NT2/D1 (cell line): ENCODE data around the gene PLEKHD1.
"Not testable (repeated sequence)": the region's sequence is repeated elsewhere in the genome, so short reads cannot be mapped to it uniquely, and the experiment has no call there.

Experiments
- DNase-seq: peaks from one replicate; pipeline ENCODE4 v3.0.0-alpha.2; 2011; ENCODE audit warnings: low read depth, low spot score
- H3K27me3 ChIP-seq: 2 replicates; pipeline ENCODE4 v1.6.0; 2011; ENCODE audit warnings: mild to moderate bottlenecking; ENCODE audit not compliant: insufficient read length, insufficient read depth
- H3K36me3 ChIP-seq: 2 replicates; pipeline ENCODE4 v1.6.1; 2011; ENCODE audit warnings: mild to moderate bottlenecking, low read length, mixed read lengths; ENCODE audit not compliant: insufficient read depth, insufficient read length
- H3K4me1 ChIP-seq: 2 replicates; pipeline ENCODE4 v1.5.1; 2011; ENCODE audit not compliant: insufficient read depth, insufficient read length
- H3K4me3 ChIP-seq: 2 replicates; pipeline ENCODE4 v1.5.1; 2011; ENCODE audit warnings: low read depth; ENCODE audit not compliant: insufficient read length
- H3K9ac ChIP-seq: 2 replicates; pipeline ENCODE4 v1.6.0; 2011; ENCODE audit warnings: low read depth; ENCODE audit not compliant: insufficient read length
- H3K9me3 ChIP-seq: 2 replicates; pipeline ENCODE4 v1.5.1; 2011; ENCODE audit warnings: mild to moderate bottlenecking, low read length; ENCODE audit not compliant: insufficient read depth
- SUZ12 ChIP-seq: IDR thresholded peaks from 2 replicates; pipeline ENCODE4 v1.6.1; 2011; ENCODE audit not compliant: insufficient read length, insufficient read depth; ENCODE audit errors: extremely low read depth
- YY1 ChIP-seq: IDR thresholded peaks from 2 replicates; pipeline ENCODE4 v1.6.1; 2011; ENCODE audit not compliant: insufficient read length, insufficient read depth
- ZNF274 ChIP-seq: IDR thresholded peaks from 2 replicates; pipeline ENCODE4 v1.6.1; 2011; ENCODE audit warnings: mild to moderate bottlenecking, low read depth, low read length

Gene PLEKHD1

DNA sequence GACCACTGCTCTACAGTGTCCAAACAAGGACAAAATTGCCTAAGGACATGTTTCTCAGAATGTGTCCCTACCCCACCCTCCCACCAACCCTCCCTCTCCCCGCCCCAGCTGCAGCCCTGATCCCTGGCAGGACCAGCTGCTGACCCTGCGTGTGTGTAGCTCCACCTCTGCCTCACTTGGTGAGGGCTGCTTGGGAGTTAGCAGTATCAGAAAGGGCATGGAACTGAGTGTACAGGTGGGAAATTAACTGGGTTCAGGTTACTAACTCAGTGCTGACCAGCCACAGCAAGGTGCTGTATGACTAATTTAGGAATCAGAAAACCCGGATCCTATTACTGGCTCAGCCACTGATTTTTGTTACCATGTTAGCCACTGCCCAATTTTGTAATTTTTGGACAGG is 11.3 kb upstream of the PLEKHD1 start:
- TF ChIP-seq YY1 (no peak), ZNF274 (no peak), SUZ12 (no peak)
- no peak for DNase-seq

DNA sequence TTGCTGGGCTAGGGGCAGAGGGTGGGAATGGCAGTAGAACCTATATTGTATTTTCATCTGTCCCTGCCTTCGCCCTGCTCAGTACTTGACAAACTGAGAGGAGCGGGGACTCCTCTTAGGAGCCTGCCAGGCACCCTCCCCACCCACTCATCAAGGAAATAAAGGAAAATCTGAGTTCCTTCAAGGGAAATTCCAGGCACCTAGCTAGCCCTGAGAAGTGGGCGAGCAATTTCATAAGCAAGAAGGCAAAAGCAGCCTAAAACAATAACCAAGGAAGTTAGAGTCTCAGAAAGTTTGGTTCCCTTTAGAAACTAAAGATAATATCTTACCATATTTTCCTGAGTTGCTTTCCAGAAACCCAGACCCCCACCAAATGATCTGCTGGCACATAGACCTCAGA is 10.6 kb upstream of the PLEKHD1 start:
- H3K4me3 ChIP-seq, result no peak overlapping the region
- no peaks in the 10 kb centered on the region for H3K36me3 ChIP-seq
- H3K9me3 ChIP-seq, result peaks cover 7% of the 10 kb centered on the region; the same call in 1 of the 2 replicates
- H3K4me1 ChIP-seq, result no peaks in the 10 kb centered on the region
- TF ChIP-seq ZNF274 (no peak), SUZ12 (no peak), YY1 (no peak)
- no peak for DNase-seq
- H3K9ac ChIP-seq, result no peak overlapping the region
- no peaks in the 10 kb centered on the region for H3K27me3 ChIP-seq

More for the DNA sequence above, 11.3 kb upstream of the PLEKHD1 start:
- no peaks in the 10 kb centered on the region for H3K27me3 ChIP-seq
- no peak overlapping the region for H3K4me3 ChIP-seq
- peaks cover 7% of the 10 kb centered on the region; the same call in 1 of the 2 replicates for H3K9me3 ChIP-seq
- no peaks in the 10 kb centered on the region for H3K36me3 ChIP-seq
- H3K9ac ChIP-seq, result no peak overlapping the region
- H3K4me1 ChIP-seq, result no peaks in the 10 kb centered on the region

DNA sequence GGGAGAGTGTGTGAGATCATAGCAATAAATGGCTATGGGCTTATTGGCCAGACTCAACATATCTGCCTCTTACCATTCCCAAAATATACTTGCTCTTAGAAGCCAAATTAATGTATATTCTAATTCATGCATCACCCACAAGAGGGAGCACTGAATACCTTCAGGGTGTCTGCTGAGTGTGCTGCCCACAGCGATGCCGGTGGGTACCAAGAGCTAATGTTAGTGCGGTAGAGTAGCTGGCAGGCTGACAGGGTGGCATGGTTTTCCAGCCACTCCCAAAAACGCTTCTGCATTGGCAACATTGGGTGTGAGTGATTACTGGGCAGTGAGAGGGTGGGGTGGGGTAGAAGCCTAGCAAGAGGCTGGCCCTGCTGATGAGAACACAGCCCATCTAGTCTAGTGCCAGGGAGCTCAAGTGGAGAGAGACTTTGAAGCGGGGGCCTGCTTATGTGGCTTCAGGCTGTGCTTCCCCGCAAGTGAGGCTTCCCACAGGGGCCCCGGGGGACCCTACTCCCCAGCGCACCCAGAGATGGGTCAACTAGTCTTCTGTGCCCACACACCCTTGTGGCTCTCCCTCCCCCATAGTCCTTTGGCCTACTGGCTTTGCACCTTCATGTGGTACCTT is 9.2 kb upstream of the PLEKHD1 start:
- H3K4me3 ChIP-seq, result no peak overlapping the region
- DNase-seq, result no peak
- TF ChIP-seq ZNF274 (no peak), YY1 (no peak), SUZ12 (no peak)
- H3K9me3 ChIP-seq, result peaks cover 7% of the 10 kb centered on the region; the same call in 1 of the 2 replicates
- H3K4me1 ChIP-seq, result no peaks in the 10 kb centered on the region
- no peak overlapping the region for H3K9ac ChIP-seq
- no peaks in the 10 kb centered on the region for H3K27me3 ChIP-seq
- no peaks in the 10 kb centered on the region for H3K36me3 ChIP-seq

DNA sequence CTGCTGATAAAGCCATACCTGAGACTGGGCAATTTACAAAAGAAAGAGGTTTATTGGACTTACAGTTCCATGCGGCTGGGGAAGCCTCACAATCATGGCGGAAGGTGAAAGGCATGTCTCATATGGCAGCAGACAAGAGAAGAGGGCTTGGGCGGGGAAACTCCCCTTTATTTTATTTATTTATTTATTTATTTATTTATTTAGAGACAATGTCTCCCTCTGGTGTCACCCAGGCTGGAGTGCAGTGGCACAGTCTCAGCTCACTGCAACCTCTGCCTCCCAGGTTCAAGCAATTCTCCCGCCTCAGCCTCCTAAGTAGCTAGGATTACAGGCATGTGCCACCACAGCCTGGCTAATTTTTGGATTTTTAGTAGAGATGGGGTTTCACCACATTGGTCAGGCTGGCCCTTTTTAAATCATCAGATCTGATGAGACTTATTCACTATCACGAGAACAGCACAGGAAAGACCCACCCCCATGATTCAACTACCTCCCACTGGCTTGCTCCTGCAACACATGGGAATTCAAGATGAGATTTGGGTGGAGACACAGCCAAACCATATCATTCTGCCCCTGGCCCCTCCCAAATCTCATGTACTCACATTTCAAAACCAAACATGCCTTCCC is 7.6 kb upstream of the PLEKHD1 start:
- not testable (repeated sequence) for H3K9ac ChIP-seq, H3K4me1 ChIP-seq, H3K27me3 ChIP-seq, DNase-seq, H3K4me3 ChIP-seq, H3K36me3 ChIP-seq, H3K9me3 ChIP-seq

DNA sequence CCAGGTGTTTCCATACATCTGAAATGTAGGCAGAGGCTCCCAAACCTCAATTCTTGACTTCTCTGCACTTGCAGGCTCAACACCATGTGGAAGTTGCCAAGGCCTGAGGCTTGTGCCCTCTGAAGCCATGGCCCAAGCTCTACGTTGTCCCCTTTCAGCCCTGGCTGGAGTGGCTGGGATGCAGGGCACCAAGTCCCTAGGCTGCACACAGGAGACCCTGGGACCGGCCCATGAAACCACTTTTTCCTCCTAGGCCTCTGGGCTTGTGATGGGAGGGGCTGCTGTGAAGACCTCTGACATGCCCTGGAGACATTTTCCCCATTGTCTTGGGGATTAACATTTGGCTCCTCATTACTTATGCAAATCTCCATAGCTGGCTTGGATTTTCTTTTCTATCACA is 6.5 kb upstream of the PLEKHD1 start:
- H3K9me3 ChIP-seq, DNase-seq, H3K4me1 ChIP-seq, H3K36me3 ChIP-seq, H3K9ac ChIP-seq, H3K4me3 ChIP-seq: not testable (repeated sequence)
- peaks cover 18% of the 10 kb centered on the region for H3K27me3 ChIP-seq

DNA sequence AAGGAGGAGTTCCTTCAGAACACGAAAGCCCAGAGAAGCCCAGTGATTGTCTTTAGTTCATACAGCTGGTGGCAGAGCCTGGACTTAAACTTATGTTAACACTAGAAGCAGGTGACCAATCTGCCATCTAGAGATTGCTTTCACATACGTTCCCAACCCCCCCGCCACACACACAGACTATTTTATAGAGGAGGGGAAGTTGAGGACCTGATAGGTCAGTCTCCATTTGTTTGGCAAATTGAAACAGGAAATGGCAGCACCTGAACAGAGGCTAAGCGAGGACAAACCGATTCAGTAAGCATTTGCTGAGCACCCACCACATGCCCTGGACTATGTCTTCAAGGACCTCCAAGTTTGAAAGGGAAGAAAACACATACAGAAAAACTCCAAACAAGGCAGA is 4.8 kb upstream of the PLEKHD1 start:
- Histone ChIP-seq H3K36me3 (no peaks in the 10 kb centered on the region), H3K27me3 (peaks cover 34% of the 10 kb centered on the region), H3K9me3 (peaks cover 7% of the 10 kb centered on the region; the same call in 1 of the 2 replicates), H3K9ac (no peak overlapping the region), H3K4me3 (no peak overlapping the region), H3K4me1 (peaks cover 5% of the 10 kb centered on the region)
- DNase-seq, result no peak
- TF ChIP-seq ZNF274, result no peak
- no peak for TF ChIP-seq YY1
- TF ChIP-seq SUZ12, result no peak

DNA sequence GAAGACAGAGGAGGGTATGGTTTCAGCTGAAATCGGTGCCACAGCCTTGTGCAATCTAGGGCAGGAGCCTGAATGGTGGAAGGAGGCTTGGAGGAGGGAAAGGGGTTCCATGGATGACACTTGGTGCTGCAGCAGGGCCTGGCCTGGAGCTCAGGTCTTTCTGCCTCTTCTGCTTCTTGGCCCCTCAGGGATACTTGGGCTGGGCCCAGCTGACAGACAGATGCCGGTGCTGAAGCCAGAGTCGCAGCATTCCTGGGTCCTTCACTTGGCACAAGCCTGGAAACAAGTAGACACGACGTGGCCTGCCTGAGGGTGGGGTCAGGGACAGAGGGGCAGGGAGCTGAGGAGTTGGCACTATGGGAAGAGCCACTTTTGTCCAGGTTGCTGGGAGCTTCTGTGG is 4.4 kb upstream of the PLEKHD1 start:
- Histone ChIP-seq H3K4me1 (peaks cover 5% of the 10 kb centered on the region), H3K27me3 (peaks cover 39% of the 10 kb centered on the region), H3K36me3 (no peaks in the 10 kb centered on the region), H3K4me3 (no peak overlapping the region), H3K9ac (no peak overlapping the region), H3K9me3 (peaks cover 7% of the 10 kb centered on the region; the same call in 1 of the 2 replicates)
- no peak for TF ChIP-seq SUZ12
- no peak for TF ChIP-seq YY1
- no peak for TF ChIP-seq ZNF274
- no peak for DNase-seq
